ENCODE results near the gene SRPK2.

DNA sequence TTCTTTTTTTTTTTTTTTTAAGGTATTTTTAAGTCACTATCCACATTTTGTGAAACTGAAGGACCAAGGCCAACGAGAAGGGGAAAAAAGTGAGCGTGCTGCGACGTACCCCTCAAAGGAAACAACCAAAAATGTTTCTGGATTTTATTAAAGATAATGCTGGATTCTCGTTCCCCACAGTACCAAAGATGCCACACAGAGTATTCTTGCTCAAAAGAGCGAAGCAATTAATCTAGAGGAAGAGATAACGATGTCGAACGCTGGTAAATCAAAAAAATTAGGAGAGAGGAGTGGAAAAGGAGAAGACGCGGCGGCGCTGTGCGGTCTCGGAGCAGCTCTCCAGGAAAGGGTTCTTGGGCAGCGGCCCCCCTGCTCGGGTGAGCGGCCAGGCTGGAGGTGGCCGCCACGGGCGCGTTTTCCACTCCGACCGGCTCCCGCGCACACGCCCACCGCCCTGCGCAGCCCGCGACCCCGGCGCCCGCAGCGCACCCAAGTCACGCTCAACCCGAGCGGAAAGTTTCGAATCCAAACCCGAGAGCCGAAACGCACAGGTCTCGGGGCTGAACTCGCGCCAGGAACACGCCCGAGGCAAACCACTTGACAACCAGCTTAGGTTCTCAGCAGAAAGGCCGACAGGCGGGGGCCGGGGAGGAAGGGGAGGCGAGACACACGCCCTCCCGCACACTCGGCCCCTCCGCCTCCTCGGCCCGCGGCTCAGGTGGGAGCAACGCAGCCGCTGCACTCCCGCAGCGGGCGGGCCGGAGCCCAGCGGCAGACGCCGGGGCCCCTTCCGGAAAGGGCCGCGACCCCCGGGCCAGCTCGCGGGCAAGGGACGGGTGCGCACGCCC is 989 bp downstream of the SRPK2 start:
- TF ChIP-seq, protein P1, sequence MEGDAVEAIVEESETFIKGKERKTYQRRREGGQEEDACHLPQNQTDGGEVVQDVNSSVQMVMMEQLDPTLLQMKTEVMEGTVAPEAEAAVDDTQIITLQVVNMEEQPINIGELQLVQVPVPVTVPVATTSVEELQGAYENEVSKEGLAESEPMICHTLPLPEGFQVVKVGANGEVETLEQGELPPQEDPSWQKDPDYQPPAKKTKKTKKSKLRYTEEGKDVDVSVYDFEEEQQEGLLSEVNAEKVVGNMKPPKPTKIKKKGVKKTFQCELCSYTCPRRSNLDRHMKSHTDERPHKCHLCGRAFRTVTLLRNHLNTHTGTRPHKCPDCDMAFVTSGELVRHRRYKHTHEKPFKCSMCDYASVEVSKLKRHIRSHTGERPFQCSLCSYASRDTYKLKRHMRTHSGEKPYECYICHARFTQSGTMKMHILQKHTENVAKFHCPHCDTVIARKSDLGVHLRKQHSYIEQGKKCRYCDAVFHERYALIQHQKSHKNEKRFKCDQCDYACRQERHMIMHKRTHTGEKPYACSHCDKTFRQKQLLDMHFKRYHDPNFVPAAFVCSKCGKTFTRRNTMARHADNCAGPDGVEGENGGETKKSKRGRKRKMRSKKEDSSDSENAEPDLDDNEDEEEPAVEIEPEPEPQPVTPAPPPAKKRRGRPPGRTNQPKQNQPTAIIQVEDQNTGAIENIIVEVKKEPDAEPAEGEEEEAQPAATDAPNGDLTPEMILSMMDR (IDR thresholded peaks at IDR 0.05): no peak
- TF ChIP-seq POLR2A (IDR thresholded peaks at IDR 0.05): no peak
- TF ChIP-seq POLR2AphosphoS5 (IDR thresholded peaks at IDR 0.05): no peak
- TF ChIP-seq EP300 (IDR thresholded peaks at IDR 0.05): no peak
